A549 (cell line): Measurements from ENCODE around the gene ZNF683.

Experiments
- BHLHE40 ChIP-seq: IDR thresholded peaks from 2 replicates; pipeline ENCODE4 v1.6.1; 2012; ENCODE audit warnings: low read depth, low read length, inconsistent platforms
- CHD2 ChIP-seq: fragments of 150-350 bp; IDR thresholded peaks from 2 replicates; pipeline ENCODE4 v1.6.1; 2014; ENCODE audit warnings: low read length; ENCODE audit not compliant: partially characterized antibody
- CHD4 ChIP-seq: fragments of 200-600 bp; sonication (generic); IDR thresholded peaks from 2 replicates; pipeline ENCODE4 v1.6.1; 2016; ENCODE audit warnings: antibody characterized with exemption, mild to moderate bottlenecking, borderline replicate concordance
- CTCF ChIP-seq: fragments of >200 bp; sonication (Bioruptor Twin); formaldehyde crosslinking; IDR thresholded peaks from 3 replicates; pipeline ENCODE4 v1.5.1; 2016
- EP300 ChIP-seq, 2 experiments: fragments of >200 bp; sonication (Bioruptor Twin); formaldehyde crosslinking; IDR thresholded peaks; 2 replicates in 1 of 2; 3 replicates in 1 of 2; pipeline ENCODE4 v1.6.1; 2016 to 2017
- FOSL2 ChIP-seq, 2 experiments: fragments of 450-650 bp in 1 of 2; fragments of >200 bp in 1 of 2; sonication (Bioruptor Twin) in 1 of 2; formaldehyde crosslinking; IDR thresholded peaks; 2 replicates each; pipeline versions ENCODE4 v1.5.0 to v1.6.1; 2016 to 2020; ENCODE audit warnings: mild to moderate bottlenecking in 1 of 2, moderate library complexity in 1 of 2
- HMGXB4 ChIP-seq: fragments of 250-450 bp; sonication (Bioruptor Pico); IDR thresholded peaks from 2 replicates; pipeline ENCODE4 v1.5.0; 2021; ENCODE audit warnings: mild to moderate bottlenecking, moderate library complexity, borderline replicate concordance
- MAX ChIP-seq: IDR thresholded peaks from 2 replicates; pipeline ENCODE4 v1.6.1; 2012
- POLR2A ChIP-seq: IDR thresholded peaks from 2 replicates; pipeline ENCODE4 v1.6.1; 2012; ENCODE audit warnings: mild to moderate bottlenecking, low read length
- RAD21 ChIP-seq, 2 experiments: fragments of >200 bp in 1 of 2; sonication (Bioruptor Twin) in 1 of 2; formaldehyde crosslinking in 1 of 2; IDR thresholded peaks in 1 of 2; conservative IDR thresholded peaks in 1 of 2; 2 replicates in 1 of 2; 3 replicates in 1 of 2; pipeline ENCODE4 v1.6.1; 2012 to 2018; ENCODE audit warnings: inconsistent platforms in 1 of 2

- TF ChIP-seq RAD21 (conservative IDR thresholded peaks at IDR 0.05 in 1 of 2, IDR thresholded peaks at IDR 0.05 in 1 of 2): no peak
- no peak for TF ChIP-seq CTCF
- no peak for TF ChIP-seq CHD2
- TF ChIP-seq POLR2A: no peak
- no peak for TF ChIP-seq BHLHE40
- no peak for TF ChIP-seq CHD4
- no peak for TF ChIP-seq HMGXB4
- no peak for TF ChIP-seq EP300 (IDR thresholded peaks at IDR 0.05)
- no peak for TF ChIP-seq FOSL2 (IDR thresholded peaks at IDR 0.05)
- TF ChIP-seq FOSL2 (CRISPR knock-in tag; IDR thresholded peaks at IDR 0.05): no peak
- TF ChIP-seq MAX: no peak
Observed at GRCh38 chr1:26345718-26346117, 26.8 kb downstream of the ZNF683 start.
